Loucy (cell line): ENCODE data around the gene LSP1.

Source experiments
- EZH2phosphoT487 ChIP-seq: fragments of 200-600 bp; IDR thresholded peaks from 2 replicates; pipeline ENCODE4 v1.6.1; 2018; ENCODE audit warnings: antibody characterized with exemption, mild to moderate bottlenecking, moderate library complexity, borderline replicate concordance
- TF ChIP-seq, protein P1 (sequence below): fragments of 200-600 bp; sonication (generic); conservative IDR thresholded peaks from 2 replicates; pipeline ENCODE4 v1.5.1; 2014; ENCODE audit warnings: mild to moderate bottlenecking, antibody characterized with exemption, low read length

DNA sequence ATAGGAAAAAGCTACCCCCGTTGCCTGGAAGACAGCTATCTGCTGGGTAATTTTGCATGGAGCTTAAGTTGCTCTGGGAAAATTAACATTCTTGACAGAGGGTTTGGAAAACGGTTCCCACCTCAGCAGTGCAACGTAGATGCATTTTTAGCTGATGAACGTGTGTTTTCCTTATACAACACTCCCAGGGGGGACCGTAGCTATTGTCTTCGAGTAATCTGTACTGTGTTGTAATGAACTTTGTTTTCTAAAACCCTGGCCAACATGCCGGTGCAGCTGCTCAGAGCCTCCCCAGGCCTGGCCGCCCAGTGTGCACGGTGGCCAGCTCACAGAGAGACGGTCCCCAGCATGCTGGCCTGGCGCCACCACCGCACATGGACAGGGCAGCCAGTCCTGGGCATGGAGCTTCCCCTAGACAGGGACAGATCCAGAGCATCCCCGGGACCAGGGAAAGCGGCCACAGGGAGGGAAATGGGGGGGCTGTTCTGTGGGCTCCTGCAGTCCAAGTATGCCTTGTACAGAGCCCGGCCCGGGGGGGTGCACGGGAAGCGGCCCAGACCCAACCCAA is 68.8 kb downstream of the LSP1 start:
- TF ChIP-seq, protein P1, sequence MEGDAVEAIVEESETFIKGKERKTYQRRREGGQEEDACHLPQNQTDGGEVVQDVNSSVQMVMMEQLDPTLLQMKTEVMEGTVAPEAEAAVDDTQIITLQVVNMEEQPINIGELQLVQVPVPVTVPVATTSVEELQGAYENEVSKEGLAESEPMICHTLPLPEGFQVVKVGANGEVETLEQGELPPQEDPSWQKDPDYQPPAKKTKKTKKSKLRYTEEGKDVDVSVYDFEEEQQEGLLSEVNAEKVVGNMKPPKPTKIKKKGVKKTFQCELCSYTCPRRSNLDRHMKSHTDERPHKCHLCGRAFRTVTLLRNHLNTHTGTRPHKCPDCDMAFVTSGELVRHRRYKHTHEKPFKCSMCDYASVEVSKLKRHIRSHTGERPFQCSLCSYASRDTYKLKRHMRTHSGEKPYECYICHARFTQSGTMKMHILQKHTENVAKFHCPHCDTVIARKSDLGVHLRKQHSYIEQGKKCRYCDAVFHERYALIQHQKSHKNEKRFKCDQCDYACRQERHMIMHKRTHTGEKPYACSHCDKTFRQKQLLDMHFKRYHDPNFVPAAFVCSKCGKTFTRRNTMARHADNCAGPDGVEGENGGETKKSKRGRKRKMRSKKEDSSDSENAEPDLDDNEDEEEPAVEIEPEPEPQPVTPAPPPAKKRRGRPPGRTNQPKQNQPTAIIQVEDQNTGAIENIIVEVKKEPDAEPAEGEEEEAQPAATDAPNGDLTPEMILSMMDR, result no peak
- TF ChIP-seq EZH2phosphoT487, result no peak
